H1 (cell line): ENCODE data around the gene RBM19.

Experiments
- ATF3 ChIP-seq: IDR thresholded peaks from 2 replicates; pipeline ENCODE4 v1.6.1; 2011; ENCODE audit warnings: low read depth, mild to moderate bottlenecking, low read length; ENCODE audit not compliant: insufficient read depth
- CHD1 ChIP-seq: IDR thresholded peaks from 2 replicates; pipeline ENCODE4 v1.6.1; 2012; ENCODE audit warnings: low read depth, low read length, improper control_type of control experiment
- E2F6 ChIP-seq: IDR thresholded peaks from 2 replicates; pipeline ENCODE4 v1.6.1; 2012; ENCODE audit warnings: inconsistent platforms
- HDAC6 ChIP-seq: IDR thresholded peaks from one replicate; pipeline ENCODE4 v1.7.1; 2012; ENCODE audit warnings: low read depth, mild to moderate bottlenecking, inconsistent platforms, low read length, moderate library complexity
- POLR2A ChIP-seq, 2 experiments: IDR thresholded peaks; 1 replicate in 1 of 2; 2 replicates in 1 of 2; pipeline ENCODE4 v1.6.1; 2011; ENCODE audit warnings: low read depth in 2 of 2, low read length in 2 of 2, mild to moderate bottlenecking in 2 of 2; ENCODE audit errors: control extremely low read depth in 1 of 2
- POU5F1 ChIP-seq: IDR thresholded peaks from 2 replicates; pipeline ENCODE4 v1.6.1; 2011; ENCODE audit warnings: low read depth, mild to moderate bottlenecking, low read length, moderate library complexity
- RAD21 ChIP-seq, 2 experiments: IDR thresholded peaks in 1 of 2; conservative IDR thresholded peaks in 1 of 2; 2 replicates each; pipeline ENCODE4 v1.6.1; 2011; ENCODE audit warnings: low read depth in 2 of 2, low read length in 2 of 2, improper control_type of control experiment in 1 of 2, inconsistent platforms in 1 of 2, mild to moderate bottlenecking in 1 of 2, moderate library complexity in 1 of 2
- ZNF274 ChIP-seq: IDR thresholded peaks from 2 replicates; pipeline ENCODE4 v1.7.0; 2012; ENCODE audit warnings: low read length, borderline replicate concordance; ENCODE audit errors: extremely low read depth
- TF ChIP-seq, protein P1 (sequence below), 3 experiments: IDR thresholded peaks; 1 replicate in 2 of 3; 2 replicates in 1 of 3; pipeline versions ENCODE4 v1.5.1 to v1.6.1; 2011; ENCODE audit warnings: low read length in 3 of 3, mild to moderate bottlenecking in 3 of 3, inconsistent platforms in 2 of 3, low read depth in 1 of 3, moderate library complexity in 1 of 3; ENCODE audit not compliant: insufficient read depth in 1 of 3; ENCODE audit errors: control extremely low read depth in 1 of 3

DNA sequence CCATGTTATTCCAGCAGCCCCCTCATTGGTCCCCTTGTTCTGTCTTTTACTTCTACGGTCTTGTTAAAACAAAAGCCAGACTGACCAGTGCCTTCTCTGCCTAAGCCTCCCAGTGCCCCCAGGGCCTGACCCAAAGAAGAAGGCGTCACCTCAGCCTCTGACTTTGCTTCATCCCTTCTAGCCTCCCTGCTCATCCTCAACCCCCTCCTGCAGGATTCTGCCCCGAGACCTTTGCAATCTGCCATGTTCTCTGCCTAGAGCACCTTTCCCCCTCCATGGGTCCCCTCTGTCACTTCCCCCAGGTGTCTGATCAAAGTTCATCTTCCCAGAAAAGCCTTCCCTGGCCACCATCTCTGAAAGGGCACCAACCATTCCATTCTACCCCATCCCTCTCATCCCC is 7.9 kb upstream of the RBM19 start:
- no peak for TF ChIP-seq POLR2A (IDR thresholded peaks at IDR 0.05; ENCODE audit: control extremely low read depth in 1 of 2, low read depth in 2 of 2, low read length in 2 of 2)
- TF ChIP-seq, protein P1, sequence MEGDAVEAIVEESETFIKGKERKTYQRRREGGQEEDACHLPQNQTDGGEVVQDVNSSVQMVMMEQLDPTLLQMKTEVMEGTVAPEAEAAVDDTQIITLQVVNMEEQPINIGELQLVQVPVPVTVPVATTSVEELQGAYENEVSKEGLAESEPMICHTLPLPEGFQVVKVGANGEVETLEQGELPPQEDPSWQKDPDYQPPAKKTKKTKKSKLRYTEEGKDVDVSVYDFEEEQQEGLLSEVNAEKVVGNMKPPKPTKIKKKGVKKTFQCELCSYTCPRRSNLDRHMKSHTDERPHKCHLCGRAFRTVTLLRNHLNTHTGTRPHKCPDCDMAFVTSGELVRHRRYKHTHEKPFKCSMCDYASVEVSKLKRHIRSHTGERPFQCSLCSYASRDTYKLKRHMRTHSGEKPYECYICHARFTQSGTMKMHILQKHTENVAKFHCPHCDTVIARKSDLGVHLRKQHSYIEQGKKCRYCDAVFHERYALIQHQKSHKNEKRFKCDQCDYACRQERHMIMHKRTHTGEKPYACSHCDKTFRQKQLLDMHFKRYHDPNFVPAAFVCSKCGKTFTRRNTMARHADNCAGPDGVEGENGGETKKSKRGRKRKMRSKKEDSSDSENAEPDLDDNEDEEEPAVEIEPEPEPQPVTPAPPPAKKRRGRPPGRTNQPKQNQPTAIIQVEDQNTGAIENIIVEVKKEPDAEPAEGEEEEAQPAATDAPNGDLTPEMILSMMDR (IDR thresholded peaks at IDR 0.05; ENCODE audit: control extremely low read depth in 1 of 3, insufficient read depth in 1 of 3, low read depth in 1 of 3, low read length in 3 of 3), result no peak
- no peak for TF ChIP-seq HDAC6
- no peak for TF ChIP-seq ATF3
- TF ChIP-seq RAD21 (IDR thresholded peaks at IDR 0.05 in 1 of 2, conservative IDR thresholded peaks at IDR 0.05 in 1 of 2; ENCODE audit: low read depth in 2 of 2, low read length in 2 of 2), result no peak
- TF ChIP-seq CHD1, result no peak
- TF ChIP-seq POU5F1, result no peak
- TF ChIP-seq ZNF274, result no peak
- TF ChIP-seq E2F6, result no peak
